Activated T-cell treated with anti-CD3 and anti-CD28 coated beads, Interleukin-2, amount 50 U/mL, for 48 hours (primary cell): ENCODE results near the gene PYGM.

Source experiments
- DNase-seq, 2 experiments: peaks; one replicate each; pipeline ENCODE4 v3.0.0-alpha.2; 2020

The PYGM gene

GRCh38 chr11:64790205-64791095 lies 30.7 kb upstream of the PYGM start:
- no peak for DNase-seq

GRCh38 chr11:64789331-64790204 lies 29.8 kb upstream of the PYGM start:
- DNase-seq, result no peak

- no peak for DNase-seq
Measured at GRCh38 chr11:64788321-64789215, 28.8 kb upstream of the PYGM start.

- DNase-seq, result peak; percentile 74 to 76
Measured at GRCh38 chr11:64787526-64788320, 27.9 kb upstream of the PYGM start.

DNA sequence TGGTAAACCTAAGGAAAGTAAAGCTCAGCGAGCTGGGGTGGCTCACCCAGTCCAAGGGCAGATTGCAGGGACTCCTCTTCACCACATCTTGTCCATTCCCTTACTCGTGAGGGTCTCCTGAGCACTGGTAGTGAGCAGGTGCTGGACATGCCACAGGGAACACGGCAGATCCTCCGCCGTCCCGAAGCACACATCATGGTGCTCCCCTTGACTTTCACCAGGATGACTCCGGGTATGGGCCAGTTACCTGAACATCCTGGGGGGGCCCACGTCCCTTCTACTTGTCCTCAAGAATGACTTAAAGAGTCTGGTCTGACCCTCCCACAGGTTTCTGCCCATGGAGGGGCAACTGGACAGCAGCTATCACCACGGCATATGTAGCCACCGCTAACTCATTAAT lies 26.5 kb upstream of the PYGM start:
- no peak for DNase-seq

GRCh38 chr11:64784813-64785581 lies 25.2 kb upstream of the PYGM start:
- no peak for DNase-seq

DNA sequence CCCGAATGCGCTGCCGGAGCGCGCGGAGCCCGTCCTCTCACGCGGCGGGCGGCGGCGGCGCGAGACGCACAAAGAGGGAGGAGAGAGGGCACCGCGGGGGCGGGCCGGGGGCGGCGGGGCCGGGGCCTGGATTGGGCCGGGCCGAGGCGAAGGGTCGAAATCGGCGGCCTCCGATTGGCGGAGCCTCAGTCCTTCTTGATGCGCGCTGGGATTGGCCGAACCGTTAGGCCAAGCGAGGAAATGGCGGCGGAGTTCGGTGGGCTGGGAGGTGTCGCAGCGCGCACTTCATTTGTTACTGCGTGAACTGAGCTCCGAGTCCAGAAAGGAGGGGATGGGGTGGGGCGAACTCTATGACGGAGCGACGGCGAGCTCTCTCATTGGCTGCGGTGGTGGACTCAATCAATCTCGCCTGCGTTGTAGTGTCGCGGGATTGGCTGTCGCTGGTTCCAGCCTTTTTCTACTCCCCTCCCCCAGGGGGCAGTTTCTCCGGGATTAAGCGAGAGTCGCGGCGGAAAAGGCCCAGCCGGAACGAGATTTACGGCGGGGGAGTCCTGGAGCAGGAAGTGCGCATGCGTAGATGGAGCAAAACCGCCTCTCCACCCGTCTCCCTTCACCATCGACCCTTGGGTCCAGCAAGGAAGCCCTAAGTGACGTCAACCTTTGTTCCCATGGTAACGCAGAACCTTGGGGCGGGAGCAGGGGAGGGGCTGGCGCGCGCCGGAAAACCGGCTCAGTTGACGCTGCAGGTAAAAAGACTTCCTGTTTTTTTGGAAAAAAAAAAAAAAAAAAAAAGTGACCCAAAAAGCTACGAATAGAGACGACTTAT lies 18.9 kb upstream of the PYGM start, which contains the start of gene SF1:
SF1 (minus strand) TSS at position 70 of the 826 bp plus-strand sequence. CDS start 150 bp downstream, outside the sequence.
- peak; percentile 99 for DNase-seq

GRCh38 chr11:64778223-64778472 lies 18.4 kb upstream of the PYGM start:
- DNase-seq, result no peak

DNA sequence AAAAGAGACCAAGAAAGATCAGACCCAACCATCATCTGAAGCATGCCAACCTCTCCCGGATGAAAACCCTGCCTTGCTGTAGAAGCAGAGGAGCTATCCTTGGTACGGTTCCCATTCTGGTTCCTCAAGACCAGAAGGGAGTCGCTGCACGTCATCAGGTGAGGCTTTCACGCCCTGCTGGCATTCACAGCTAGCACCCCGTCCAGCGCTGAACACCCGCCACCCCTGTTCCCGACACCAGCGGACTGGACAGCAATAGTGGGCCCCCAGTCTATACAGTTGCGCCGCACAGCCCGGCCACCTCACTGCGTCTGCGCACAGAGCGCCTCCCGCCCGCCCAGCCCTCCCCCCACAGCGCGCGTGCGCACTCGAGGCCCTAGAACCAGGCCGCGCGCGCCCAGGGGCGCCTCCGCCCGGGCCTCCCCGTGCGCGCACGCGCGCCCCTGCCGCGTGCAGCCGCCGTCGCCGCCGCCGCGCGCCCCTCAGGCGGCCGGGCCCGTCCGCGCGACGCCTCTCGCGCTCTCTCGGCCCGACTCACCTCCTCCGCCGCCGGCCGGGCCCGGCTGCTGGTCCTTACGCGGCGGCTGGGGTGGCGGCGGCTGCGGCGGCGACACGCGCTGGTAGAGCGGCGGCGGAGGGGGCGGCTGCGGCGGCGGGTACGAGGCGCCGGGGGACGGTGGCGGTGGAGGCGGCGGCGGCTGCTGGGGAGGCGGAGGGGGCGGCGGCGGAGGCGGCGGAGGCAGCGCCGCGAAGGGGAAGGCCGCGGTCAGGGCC lies 17.9 kb upstream of the PYGM start:
- DNase-seq, result peak; percentile 83 to 86

- DNase-seq, result no peak
Measured at GRCh38 chr11:64776875-64777274, 17.1 kb upstream of the PYGM start.

DNA sequence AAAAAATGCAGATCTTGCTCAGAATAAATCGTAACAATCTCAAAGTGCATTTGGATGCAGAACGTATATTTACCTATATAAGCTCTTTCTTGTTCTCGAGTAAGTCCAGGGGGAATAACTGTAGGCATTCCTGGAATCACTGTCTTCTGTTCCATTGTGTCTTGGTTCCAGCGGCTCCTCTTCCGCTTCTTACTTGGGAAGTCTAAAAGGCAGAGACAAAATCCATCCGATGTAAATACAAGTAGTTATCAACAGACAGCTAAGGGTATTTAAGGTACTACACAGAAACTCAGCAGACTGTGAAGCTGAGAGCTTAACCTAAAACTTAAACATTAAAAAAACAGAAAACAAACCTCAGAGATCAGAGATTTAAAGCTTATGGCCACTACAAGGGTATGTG lies 16.7 kb upstream of the PYGM start:
- no peak for DNase-seq

- no peak for DNase-seq
Measured at GRCh38 chr11:64774144-64774543, 14.4 kb upstream of the PYGM start.

DNA sequence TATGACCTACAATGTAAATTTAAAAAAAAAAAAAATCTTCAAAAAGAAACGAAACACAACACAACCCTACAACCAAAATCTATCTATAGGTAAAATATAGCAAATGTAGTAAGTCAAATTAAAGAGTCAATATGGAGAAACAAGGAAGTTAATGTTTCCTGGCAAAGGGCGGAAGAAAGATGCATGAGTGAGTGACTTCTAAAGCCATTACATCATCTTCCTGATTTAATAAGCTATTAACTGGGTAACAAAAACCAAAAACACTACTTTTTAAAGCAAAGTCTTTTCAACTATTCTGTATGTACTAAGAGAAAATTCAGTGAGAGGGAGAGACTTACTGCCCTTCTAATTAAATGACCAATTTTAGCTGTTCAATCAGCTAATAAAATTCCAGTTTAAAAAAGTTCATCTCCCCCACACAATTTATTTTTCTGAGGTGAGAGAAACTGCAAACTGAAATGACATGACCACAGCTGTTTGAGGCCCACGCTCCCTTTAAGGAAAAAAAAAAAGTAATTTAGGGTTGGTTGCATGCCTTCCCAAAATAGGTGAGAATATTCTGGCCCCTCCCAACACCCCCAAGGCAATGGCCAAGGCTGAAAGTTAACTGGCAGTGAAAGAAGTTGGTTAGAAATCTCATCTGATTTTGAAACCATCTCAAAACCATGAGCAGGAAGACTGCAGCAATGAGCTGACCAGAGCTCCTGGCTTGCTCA lies 12.7 kb upstream of the PYGM start:
- DNase-seq, result no peak

DNA sequence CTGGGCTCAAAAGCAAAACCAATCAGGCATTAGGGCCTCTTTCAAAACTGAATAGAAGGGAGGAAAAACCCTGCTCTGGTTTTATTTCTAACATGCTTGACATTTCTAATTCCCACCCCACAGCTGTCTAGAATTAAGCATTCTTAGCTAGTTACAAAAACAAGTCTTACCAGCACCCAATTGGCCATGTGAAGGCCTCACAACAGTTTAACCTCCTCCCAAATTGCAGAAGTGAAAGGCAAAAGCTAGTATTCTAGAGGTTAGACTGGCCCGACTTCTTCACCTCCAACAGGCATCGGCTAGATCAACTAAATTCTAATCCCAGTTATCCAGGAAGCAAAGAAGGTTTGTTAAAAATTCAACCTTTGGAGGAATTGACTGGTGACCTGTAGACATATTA lies 12.1 kb upstream of the PYGM start:
- no peak for DNase-seq

DNA sequence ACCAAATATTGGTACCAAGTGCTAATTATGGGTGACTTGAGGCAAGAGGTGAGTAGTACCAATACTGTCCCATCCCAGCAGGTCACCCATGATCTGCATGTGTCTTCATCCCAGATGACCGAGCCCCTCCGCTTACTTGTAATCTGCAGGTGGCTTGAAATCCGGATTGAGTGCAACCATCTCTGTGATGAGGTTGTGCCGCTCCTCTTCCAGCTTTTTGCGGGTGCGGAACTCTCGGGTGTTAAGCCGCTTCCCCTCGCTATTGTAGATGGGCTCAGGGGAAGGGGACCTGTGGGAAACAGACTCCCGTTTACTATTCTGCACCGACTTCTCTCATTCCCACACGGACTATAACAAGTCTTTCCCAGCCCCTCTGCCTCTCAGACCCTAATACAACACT lies 10.3 kb upstream of the PYGM start:
- no peak for DNase-seq

DNA sequence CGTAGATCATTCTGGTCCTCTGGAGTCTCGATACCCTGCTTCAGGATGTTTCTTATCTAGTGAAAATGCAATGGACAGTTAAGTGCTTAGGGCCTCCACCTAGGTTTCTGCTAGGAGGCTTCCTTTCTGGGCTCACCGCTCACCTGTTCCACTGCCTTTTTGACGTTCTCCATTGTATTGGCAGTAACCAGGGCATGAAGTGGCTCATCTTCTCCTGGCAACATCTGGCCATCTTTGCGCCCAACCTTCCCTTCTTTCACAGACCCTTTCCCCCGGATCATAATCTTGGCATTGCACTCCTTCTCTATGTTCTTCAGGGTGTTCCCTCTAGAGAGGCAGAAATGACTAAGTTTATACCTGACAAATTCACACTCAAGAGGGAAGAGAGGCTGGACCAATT lies 9.5 kb upstream of the PYGM start:
- DNase-seq, result no peak

- DNase-seq, result no peak
Measured at GRCh38 chr11:64768300-64768694, 8.5 kb upstream of the PYGM start.

DNA sequence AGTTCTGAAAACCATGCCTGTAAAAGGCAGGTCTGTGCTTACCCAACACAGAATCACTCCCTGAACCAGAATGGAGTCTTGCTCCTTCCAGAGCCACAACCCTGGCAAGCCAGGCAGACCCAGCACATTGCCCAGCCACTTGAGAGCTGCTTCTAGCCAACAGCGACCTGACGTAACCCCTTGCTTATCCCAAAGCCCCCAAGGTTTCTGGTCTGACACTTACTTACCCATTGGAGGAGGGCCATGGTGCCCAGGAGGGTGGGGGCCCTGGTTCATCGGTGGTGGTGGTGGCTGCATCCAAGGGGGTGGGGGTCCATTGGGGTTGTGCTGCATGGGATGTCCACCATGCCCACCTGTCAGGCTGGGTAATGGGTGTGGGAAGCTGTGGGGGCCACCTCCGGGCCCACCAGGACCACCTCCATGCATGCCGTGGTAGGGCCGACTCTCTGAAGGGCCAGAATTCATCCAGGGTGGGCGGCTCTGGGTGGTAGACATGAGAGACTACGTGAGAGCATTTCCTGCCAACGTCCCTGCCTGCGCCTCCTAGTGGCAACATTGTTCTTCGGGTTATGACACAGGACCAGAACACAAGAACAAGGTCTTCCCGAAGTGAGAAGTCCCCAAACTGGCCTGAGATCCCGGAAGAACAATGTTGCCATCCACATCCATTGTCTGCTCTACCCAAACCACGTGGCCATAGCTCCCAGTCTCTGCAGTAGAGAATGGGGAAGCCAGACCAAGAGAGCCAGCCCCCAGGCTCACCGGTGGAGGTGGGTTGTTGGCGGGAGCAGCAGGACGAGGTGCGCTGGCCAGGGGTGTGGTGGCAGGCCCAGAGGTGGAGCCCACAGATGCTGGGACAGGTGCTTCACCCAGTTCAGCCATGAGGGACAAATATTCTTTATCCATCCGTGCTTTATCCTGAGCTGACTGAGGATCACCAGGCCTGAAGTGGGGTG lies 7.8 kb upstream of the PYGM start:
- peak; percentile 86 to 89 for DNase-seq
